WI38 (cell line): Measurements from ENCODE around the gene PRR35.

Experiments used
- H3K4me3 ChIP-seq: 2 replicates; pipeline ENCODE4 v1.5.1; 2011; ENCODE audit warnings: low read depth, mild to moderate bottlenecking, control low read depth, low read length
- CTCF ChIP-seq: IDR thresholded peaks from 2 replicates; pipeline ENCODE4 v1.5.1; 2012; ENCODE audit warnings: low read depth, mild to moderate bottlenecking, control low read depth, low read length

Gene PRR35

GRCh38 chr16:560204-560700 is at the start of gene PRR35:
PRR35 (plus strand) TSS chr16:560394; CDS start chr16:563295, 2,901 bp downstream.
- no peak for TF ChIP-seq CTCF
- H3K4me3 ChIP-seq, result no peak within 1 kb of the TSS

- no peak for TF ChIP-seq CTCF
Measured at GRCh38 chr16:512802-513201, 47.4 kb upstream of the PRR35 start.

GRCh38 chr16:513950-514349 is 46.2 kb upstream of the PRR35 start:
- no peak for TF ChIP-seq CTCF
- no peak overlapping the region for H3K4me3 ChIP-seq

More at GRCh38 chr16:512802-513201, 47.4 kb upstream of the PRR35 start:
- no peak overlapping the region for H3K4me3 ChIP-seq

GRCh38 chr16:515175-515938 is 44.8 kb upstream of the PRR35 start:
- TF ChIP-seq CTCF, result no peak
- H3K4me3 ChIP-seq, result no peak overlapping the region

- H3K4me3 ChIP-seq, result no peak overlapping the region
- no peak for TF ChIP-seq CTCF
Measured at GRCh38 chr16:515939-516226, 44.3 kb upstream of the PRR35 start.

GRCh38 chr16:516301-516700 is 43.9 kb upstream of the PRR35 start:
- TF ChIP-seq CTCF, result no peak
- H3K4me3 ChIP-seq, result no peak overlapping the region

GRCh38 chr16:518858-519257 is 41.3 kb upstream of the PRR35 start:
- no peak for TF ChIP-seq CTCF
- H3K4me3 ChIP-seq, result no peak overlapping the region
